Right cardiac atrium (tissue), 5 donors: ENCODE measurements around the gene PAX2. TPM values are rescaled to one million over a fixed set of nuclear protein-coding genes. Genes with fewer than 3 reads are reported as not detected.

Experiments used
- ATAC-seq, 2 donors: fragments of 200-7000 bp; cut with Tn5 transposase; one replicate each; pipeline versions ENCODE4 v1.8.0 to v1.9.1; 2020; ENCODE audit warnings: moderate library complexity in 2 of 2, mild to moderate bottlenecking in 1 of 2
- DNase-seq, 3 donors: peaks; one replicate each; pipeline ENCODE4 v3.0.0-alpha.2; 2020
- H3K27ac ChIP-seq: one replicate; pipeline ENCODE4 v1.5.1; 2013; ENCODE audit warnings: mild to moderate bottlenecking, low read length, control low read depth, moderate library complexity
- H3K27me3 ChIP-seq: one replicate; pipeline ENCODE4 v1.6.1; 2013; ENCODE audit not compliant: control insufficient read depth, insufficient read depth
- H3K4me1 ChIP-seq: one replicate; pipeline ENCODE4 v1.6.1; 2013; ENCODE audit warnings: low read length; ENCODE audit not compliant: control insufficient read depth, insufficient read depth
- H3K4me3 ChIP-seq: one replicate; pipeline ENCODE4 v1.5.1; 2013; ENCODE audit warnings: low read length, control low read depth
- H3K9me3 ChIP-seq: one replicate; pipeline ENCODE4 v1.6.1; 2013; ENCODE audit warnings: low read length; ENCODE audit not compliant: control insufficient read depth
- WGBS: extraction: QIAGEN DNeasy Blood & Tissue Kit; methylation state at CpG from one replicate; pipeline ENCODE4 v1.1.7; 2013; 5-methylcytosine and 5-hydroxymethylcytosine counted together
- intact Hi-C, 4 donors: fragments of 100-400 bp; cut with DNase I; formaldehyde crosslinking; loops; one replicate each; pipeline versions ENCODE4 v1.11.0 to v1.14.0; 2022 to 2023
- polyA plus RNA-seq: library from polyadenylated mRNA; stranded (reverse); fragments of 200-250 nt; gene quantifications from one replicate; pipeline ENCODE4 v1.2.3, GENCODE V29; 2013
- total RNA-seq, 4 donors: library from RNA; stranded (reverse); fragmentation: NEBNext Ultra II Directional; extraction: Animal tissue kit (Norgen Biotek cat#: 25700); gene quantifications; one replicate each; pipeline ENCODE4 v1.2.1, GENCODE V29; 2021
- donor health status: healthy with polysubstance abuse.
- donor health status: DM: no; HTN: yes; CAD: no.
- donor health status: DM: no; HTN: no; CAD: no.
- donor health status: DM: no; HTN: yes; CAD: no; lungs with severe emphysema.
- donor health status: DM: yes; HTN: yes; CAD: no.

The PAX2 gene
- total and polyA plus RNA-seq, 5 donors: not detected

DNA sequence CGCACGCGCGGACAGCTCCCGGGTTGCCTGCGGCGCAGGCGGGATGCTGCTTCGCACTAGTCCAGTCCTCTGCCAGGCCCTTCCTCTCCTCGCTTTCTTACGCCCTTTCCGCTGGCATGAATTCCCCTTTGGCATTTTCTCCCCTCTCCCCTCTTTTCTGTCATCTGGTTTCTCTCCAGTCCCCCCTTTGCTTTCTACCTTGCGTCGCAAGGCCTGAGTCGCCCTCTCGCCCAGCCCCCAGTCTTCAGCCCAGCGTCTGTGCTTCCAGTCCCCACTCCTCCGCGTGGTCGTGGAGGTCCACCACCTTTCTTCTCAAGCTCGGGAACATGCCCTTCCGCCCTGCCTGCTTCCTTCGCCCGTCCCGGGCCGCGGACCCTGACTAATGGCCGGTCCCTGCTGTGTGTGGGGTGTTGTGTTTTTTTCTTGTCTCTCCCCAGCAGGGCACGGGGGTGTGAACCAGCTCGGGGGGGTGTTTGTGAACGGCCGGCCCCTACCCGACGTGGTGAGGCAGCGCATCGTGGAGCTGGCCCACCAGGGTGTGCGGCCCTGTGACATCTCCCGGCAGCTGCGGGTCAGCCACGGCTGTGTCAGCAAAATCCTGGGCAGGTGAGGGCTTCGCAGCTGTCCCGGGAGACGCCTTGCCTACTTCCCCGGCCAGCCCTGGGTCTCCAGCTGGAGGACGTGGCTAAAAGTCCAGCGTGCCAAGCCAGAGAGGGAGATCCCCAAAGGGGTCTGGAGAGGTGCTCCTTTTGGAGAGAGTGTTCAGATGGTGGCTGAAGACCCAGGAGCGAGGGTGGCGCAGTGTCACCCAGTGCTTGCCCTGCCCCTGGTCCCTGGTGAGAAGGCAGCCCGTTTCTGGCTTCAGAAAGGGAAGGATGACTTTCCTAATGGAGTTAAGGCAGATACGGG is 4.2 kb downstream of the PAX2 start:
- Histone ChIP-seq H3K27ac (no peak overlapping the region), H3K4me3 (no peak overlapping the region), H3K27me3 (peaks cover 4% of the 10 kb centered on the region), H3K9me3 (no peaks in the 10 kb centered on the region), H3K4me1 (no peaks in the 10 kb centered on the region)
- WGBS: 4% methylated on average over 50 of the region's 50 CpGs
- DNase-seq: no peak
- no peak for ATAC-seq
- intact Hi-C loops: no loop called here

GRCh38 chr10:100750291-100751210 is 5.2 kb downstream of the PAX2 start:
- H3K9me3 ChIP-seq: no peaks in the 10 kb centered on the region
- intact Hi-C loops: no loop called here
- H3K4me3 ChIP-seq: no peak overlapping the region
- DNase-seq: no peak
- WGBS: 9% methylated on average over 37 of the region's 37 CpGs
- H3K27me3 ChIP-seq: peaks cover 4% of the 10 kb centered on the region
- ATAC-seq: no peak
- H3K4me1 ChIP-seq: no peaks in the 10 kb centered on the region
- no peak overlapping the region for H3K27ac ChIP-seq

DNA sequence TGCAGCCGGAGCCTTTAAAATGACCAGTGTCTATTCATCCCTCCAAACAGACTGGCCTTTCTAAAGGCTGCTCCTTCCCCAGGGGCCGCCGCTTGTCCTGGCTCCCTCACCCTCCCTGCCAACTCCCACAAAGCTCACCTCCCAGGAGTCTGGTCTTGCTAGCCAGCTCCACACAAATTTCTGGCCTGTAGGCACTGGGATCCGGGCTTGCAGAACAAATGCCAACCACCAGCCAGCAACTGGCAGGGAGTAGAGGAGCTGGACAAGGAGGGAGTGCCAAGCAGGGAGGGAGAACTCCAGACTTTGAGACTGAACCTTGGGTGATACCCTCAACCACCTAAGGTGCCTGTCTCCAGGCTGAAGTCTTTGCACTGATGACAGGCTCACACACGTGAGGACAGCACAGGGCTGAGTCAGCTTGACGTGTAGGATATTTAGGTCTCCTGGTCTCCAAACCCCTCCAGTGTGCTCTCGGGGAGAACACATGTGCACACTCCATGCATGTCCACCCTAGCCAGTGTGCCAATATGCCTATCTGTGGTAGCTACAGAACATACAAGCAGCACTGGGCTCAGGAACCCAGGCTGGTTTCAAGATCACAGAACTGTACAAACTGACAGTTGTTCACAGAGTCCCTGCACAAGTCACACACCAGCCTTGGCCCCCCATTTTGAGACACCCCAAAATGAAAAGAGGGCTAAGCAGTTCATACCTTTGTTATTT is 6.0 kb downstream of the PAX2 start:
- peaks cover 4% of the 10 kb centered on the region for H3K27me3 ChIP-seq
- no peaks in the 10 kb centered on the region for H3K4me1 ChIP-seq
- no peaks in the 10 kb centered on the region for H3K9me3 ChIP-seq
- ATAC-seq (no peak), DNase-seq (no peak)
- no peak overlapping the region for H3K4me3 ChIP-seq
- 37% methylated on average over 7 of the region's 7 CpGs for WGBS
- H3K27ac ChIP-seq: no peak overlapping the region
- intact Hi-C loops: no loop called here

DNA sequence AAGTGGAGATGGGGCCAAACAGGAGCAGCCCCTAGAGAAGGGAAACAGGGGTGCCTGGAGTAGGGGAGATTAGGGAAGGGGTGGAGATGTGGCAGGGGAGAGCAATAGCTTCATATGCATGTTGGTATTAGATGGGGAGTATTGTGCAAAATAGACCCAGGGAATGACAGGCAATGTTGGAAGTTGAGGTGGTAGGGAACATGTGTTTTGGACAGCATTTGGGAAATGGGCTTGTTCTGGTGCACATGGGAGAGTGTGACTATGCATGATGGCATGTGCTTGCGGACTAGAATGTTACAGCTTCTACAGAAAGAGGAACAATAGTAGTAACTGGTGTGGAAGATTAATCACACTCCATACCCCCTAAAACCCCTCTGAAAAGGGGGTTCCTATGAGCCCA is 10.4 kb downstream of the PAX2 start:
- intact Hi-C loops: no loop called here
- Histone ChIP-seq H3K27me3 (peaks cover 4% of the 10 kb centered on the region), H3K4me1 (no peaks in the 10 kb centered on the region), H3K27ac (no peak overlapping the region), H3K4me3 (no peak overlapping the region), H3K9me3 (no peaks in the 10 kb centered on the region)
- 88% methylated on average over 1 of the region's 1 CpG for WGBS
- ATAC-seq (no peak), DNase-seq (no peak)

- no peak overlapping the region for H3K27ac ChIP-seq
- no peak overlapping the region for H3K4me3 ChIP-seq
- no peaks in the 10 kb centered on the region for H3K9me3 ChIP-seq
- ATAC-seq: no peak
- 53% methylated on average over 4 of the region's 4 CpGs for WGBS
- DNase-seq: no peak
- no peaks in the 10 kb centered on the region for H3K27me3 ChIP-seq
- H3K4me1 ChIP-seq: no peaks in the 10 kb centered on the region
- intact Hi-C loops: no loop called here
Observed at GRCh38 chr10:100759331-100759730, 13.9 kb downstream of the PAX2 start.

DNA sequence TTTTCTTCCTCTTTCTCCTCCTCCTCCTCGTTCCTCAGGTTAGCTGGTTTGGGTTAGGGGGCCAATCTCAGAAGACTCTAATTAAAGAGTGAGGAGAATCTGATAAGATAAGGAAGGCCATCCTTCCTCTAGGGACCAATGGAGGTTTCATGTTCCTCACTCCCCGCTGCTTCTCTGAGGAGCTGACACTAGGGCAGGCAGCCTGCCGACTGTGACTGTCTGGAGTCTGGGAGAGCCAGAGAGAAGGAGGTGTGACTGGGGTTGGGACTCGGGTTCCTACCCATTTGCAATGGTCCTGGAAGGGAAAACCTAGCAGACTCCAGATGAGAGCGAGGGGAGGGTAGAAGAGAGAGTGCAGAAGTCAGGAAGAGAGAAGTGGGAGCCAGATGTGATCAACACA is 15.3 kb downstream of the PAX2 start:
- no peak for ATAC-seq
- H3K9me3 ChIP-seq: no peaks in the 10 kb centered on the region
- WGBS: 28% methylated on average over 5 of the region's 5 CpGs
- intact Hi-C loops: no loop called here
- no peaks in the 10 kb centered on the region for H3K4me1 ChIP-seq
- DNase-seq: no peak
- peaks cover 1% of the 10 kb centered on the region for H3K27me3 ChIP-seq
- H3K4me3 ChIP-seq: no peak overlapping the region
- H3K27ac ChIP-seq: no peak overlapping the region

DNA sequence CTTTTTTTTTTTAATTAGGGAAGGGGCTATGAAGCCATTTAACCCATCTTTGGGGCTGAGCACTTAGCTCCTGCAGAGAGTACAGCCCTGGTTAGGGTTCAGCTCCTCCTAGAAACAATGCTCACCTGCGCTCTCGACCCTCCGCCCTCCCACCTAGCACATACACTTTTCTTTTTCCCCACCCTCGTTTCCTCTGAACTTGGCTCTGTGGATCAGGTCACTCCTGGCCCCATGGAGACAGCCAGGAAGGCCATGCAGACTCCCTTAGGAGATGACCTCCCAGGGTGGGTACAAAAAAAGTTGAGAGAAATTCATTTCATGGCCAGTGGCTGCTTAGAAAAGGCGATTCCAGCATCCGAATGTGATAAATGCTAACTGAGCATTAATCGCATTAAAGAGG is 15.8 kb downstream of the PAX2 start:
- no peaks in the 10 kb centered on the region for H3K9me3 ChIP-seq
- peaks cover 2% of the 10 kb centered on the region for H3K27me3 ChIP-seq
- intact Hi-C loops: no loop called here
- no peak for DNase-seq
- H3K4me3 ChIP-seq: no peak overlapping the region
- 71% methylated on average over 7 of the region's 7 CpGs for WGBS
- no peaks in the 10 kb centered on the region for H3K4me1 ChIP-seq
- H3K27ac ChIP-seq: no peak overlapping the region
- ATAC-seq: no peak

- intact Hi-C loops: no loop called here
- peaks cover 2% of the 10 kb centered on the region for H3K27me3 ChIP-seq
- H3K4me3 ChIP-seq: no peak overlapping the region
- WGBS: 67% methylated on average over 5 of the region's 5 CpGs
- no peak overlapping the region for H3K27ac ChIP-seq
- no peaks in the 10 kb centered on the region for H3K4me1 ChIP-seq
- no peak for DNase-seq
- no peaks in the 10 kb centered on the region for H3K9me3 ChIP-seq
- no peak for ATAC-seq
Observed at GRCh38 chr10:100763043-100763747, 17.8 kb downstream of the PAX2 start.

GRCh38 chr10:100766693-100767421 is 21.5 kb downstream of the PAX2 start:
- Histone ChIP-seq H3K4me3 (no peak overlapping the region), H3K27me3 (peaks cover 2% of the 10 kb centered on the region), H3K9me3 (no peaks in the 10 kb centered on the region), H3K27ac (no peak overlapping the region), H3K4me1 (no peaks in the 10 kb centered on the region)
- no peak for DNase-seq
- WGBS: 60% methylated on average over 10 of the region's 10 CpGs
- ATAC-seq: no peak
- intact Hi-C loops: no loop called here

- H3K4me1 ChIP-seq: no peaks in the 10 kb centered on the region
- WGBS: 81% methylated on average over 5 of the region's 5 CpGs
- H3K9me3 ChIP-seq: no peaks in the 10 kb centered on the region
- no peak for ATAC-seq
- H3K27ac ChIP-seq: no peak overlapping the region
- H3K27me3 ChIP-seq: peaks cover 2% of the 10 kb centered on the region
- no peak for DNase-seq
- no peak overlapping the region for H3K4me3 ChIP-seq
- intact Hi-C loops: no loop called here
Observed at GRCh38 chr10:100767422-100767775, 22.0 kb downstream of the PAX2 start.
